Stimulated activated CD8-positive, alpha-beta memory T cell treated with anti-CD3 and anti-CD28 coated beads, Interleukin-12 subunit alpha, Interleukin-12 subunit beta, amount 100 ng/mL, for 1 hour (primary cell): ENCODE results near the gene PID1.

Experiments used
- DNase-seq: peaks from one replicate; pipeline ENCODE4 v3.0.0-alpha.2; 2020; ENCODE audit warnings: low read depth

The PID1 gene

DNA sequence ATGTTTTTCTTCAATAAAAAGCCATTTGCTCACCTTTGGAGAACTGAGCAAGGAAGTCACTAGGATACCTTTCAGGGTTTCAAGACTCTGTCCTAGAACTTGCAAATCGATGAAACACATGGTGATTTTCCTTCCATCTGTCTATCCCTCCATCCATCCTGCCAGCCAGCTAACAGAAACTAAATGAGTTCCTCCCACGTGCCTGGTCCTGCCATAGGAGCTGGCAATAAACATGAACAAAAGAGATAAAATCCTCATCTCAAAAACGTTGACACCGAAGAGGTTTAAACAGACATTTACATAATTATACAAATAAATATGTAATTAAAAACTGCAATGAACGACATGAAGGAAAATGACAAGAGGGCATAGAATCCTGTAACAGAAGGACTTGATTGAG is 249.0 kb downstream of the PID1 start:
- DNase-seq, result no peak

DNA sequence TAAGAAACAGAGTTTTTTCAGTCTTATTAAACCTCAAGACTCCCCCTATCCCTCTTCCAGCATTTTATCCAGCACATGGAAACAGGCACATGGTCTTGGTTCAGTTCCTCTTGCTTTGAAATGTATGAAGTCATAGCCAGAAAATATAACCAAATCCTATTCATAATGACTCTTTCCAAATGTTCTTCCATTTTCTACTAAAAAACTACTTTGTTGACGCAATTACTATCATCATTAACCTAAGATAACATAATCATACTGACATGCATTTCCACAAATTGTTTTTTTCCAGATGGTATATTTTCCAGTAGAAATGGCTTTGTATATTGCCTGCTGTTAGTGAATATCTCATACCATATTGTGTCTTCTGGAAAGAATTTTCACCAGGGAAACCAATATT is 261.3 kb downstream of the PID1 start:
- no peak for DNase-seq

DNA sequence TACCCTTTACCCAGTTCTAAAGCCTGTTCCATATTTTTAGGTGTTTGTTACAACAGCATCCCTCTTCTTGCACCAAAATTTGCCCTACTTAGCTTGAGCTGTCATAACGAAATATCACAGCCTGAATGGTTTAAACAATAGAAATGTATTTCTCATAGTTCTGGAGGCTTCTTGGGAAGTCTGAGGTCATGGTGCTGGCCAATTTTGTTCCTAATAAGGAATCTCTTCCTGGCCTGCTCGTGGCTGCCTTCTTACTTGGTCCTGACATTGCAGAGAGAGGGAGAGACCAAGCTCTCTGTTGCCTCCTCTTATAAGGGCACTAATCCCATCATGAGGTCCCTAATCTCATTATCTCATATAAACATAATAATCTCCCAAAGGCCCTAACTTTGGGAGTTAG is 267.8 kb downstream of the PID1 start:
- DNase-seq, result no peak

DNA sequence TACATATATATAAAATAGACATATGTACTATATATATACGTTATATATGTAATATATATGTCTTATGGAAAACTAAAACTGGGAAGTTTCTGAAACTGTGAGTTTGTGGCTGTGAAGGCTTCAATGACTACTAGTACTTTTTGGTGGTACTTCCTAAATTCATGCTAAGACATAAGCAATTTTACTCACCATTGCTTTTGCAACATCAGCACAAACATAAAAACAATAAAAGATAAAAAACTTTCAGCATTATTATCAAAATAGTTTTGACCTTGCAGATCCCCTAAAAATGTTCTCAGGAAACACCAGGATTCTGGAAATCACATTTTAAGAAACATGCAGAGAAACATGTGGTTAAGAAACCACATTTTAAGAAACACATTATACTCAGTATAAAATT is 269.9 kb downstream of the PID1 start:
- DNase-seq, result no peak

DNA sequence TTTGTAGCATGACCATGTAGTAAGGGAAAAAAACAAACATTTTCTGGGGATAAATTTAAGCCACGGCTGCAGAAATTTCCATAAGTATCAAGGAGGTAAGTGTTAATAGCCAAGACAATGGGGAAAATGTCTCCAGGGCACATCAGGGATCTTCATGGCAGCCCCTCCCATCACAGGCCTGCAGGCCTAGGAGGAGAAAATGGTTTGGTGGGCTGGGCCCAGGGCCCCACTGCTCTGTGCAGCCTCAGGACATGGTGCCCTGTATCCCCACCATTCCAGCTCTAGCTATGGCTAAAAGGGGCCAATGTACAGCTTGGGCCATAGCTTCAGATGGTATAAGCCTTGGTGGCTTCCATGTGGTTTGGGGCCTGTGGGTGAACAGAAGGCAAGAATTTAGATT is 271.8 kb downstream of the PID1 start:
- no peak for DNase-seq

DNA sequence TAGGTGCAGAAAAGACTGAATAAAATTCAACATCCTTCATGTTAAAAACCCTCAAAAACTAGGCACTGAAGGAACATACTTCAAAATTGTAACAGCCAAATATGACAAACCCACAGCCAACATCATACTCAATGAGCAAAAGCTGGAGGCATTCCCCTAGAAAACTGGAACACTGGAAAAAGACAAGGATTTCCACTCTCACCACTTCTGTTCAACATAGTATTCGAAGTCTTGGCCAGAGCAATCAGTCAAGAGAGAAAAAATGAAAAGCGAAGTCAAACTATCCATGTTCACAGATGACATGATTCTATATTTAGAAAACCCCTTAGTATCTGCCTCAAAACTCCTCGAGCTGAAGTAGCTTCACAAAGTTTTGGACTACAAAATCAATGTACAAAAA is 282.3 kb downstream of the PID1 start:
- DNase-seq, result no peak

DNA sequence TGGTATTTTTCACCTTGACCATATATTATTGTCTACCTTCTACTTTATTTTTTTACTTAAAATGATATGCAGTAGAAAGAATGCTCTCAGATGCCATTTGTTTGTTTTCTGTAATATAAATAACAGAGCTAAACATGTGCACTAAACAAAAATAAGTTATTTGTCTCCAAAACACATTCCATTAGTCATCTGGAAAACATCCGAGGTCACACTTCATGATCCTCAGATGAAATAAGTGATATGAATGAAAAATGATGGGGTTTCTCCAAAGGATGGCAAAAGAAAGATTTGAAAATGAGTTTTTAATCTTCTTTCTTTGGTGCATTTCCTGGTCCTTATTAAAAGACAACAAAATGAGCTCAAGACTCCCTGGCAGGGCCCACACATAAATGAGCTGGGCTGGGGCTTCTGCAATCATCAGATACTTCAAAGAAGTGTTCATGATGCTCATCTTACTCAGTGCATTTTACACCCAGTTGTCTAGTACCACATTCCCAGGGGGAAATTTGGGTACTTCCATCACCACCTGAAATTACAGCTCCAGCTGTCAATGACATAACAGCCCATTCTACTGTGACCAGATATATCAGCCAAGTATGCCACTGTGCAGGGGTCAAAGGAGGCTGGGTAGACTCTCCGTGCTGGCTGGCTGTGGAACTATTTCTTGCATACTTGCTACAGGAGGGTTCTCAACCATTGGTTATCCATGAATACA is 283.5 kb downstream of the PID1 start:
- no peak for DNase-seq

DNA sequence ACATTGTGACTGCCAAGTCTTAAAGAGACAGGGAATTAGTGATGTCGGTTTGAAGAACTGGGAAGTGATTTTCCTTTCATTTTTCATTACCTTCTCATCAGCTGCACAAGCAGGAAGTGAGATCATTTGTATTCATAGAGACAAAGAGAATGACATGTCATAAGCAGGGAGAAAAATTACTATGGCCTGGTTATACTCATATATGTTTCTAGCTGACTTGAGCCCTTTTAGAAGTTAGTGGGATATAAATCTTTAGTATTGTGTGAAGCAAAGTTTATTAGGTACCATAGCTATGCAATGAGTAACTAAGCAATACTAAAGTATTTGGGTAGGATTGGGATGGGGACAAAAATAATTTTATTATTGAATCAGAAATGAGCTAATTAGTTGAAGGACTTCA is 284.1 kb downstream of the PID1 start:
- no peak for DNase-seq

DNA sequence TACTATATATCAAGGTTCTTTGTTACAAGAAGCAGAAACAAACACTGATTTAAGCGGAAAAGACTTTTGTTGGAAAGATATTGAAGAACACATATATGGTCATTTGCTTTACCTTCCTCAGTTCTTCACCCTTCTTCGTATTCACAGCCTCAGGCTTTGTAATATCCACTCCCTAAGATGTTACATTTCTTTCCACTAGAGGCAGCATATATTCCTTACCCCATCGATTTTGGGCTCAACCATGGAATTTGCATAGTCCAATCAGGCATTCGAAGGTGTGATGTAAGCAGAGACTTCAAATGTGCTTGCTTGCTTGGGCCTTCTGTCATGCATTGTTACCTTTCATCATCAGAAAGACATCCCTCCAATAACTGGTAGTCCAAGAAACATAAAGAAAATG is 287.4 kb downstream of the PID1 start:
- no peak for DNase-seq

DNA sequence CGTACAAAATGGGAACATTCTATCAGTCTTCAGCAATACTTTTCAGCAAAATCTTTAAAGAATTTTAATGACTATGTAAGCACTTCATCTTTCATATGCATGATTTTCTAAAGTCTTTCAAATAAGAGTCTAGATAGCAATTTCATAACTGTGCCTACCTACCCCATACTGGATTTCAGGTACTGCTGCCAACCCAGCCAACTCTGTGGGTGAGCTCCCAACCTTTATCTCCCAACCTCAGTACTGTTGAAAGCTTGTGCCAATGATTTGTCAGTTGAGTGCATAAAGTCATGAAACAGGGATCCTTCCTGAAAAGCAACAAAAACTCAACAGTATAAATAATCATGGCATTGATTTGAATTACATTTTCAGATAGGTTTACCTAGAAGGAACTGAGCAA is 296.9 kb downstream of the PID1 start:
- no peak for DNase-seq
